ENCODE measurements around the gene DCHS1.

DCHS1 gene

GRCh38 chr11:6646918-6647679, 8.5 kb downstream of the DCHS1 start:
- no peak for TF ChIP-seq CTCF (IDR thresholded peaks at IDR 0.05; ENCODE audit: control insufficient read depth, extremely low read depth, insufficient read depth)
- no peak for DNase-seq (ENCODE audit: low read depth)
- H3K4me3 ChIP-seq (ENCODE audit: low read depth, low read length) = no peak overlapping the region

- no peak for TF ChIP-seq CTCF (IDR thresholded peaks at IDR 0.05; ENCODE audit: control insufficient read depth, extremely low read depth, insufficient read depth)
- H3K4me3 ChIP-seq (ENCODE audit: low read depth, low read length) = no peak overlapping the region
- DNase-seq (ENCODE audit: low read depth) = no peak
Measured at GRCh38 chr11:6646576-6646917, 9.1 kb downstream of the DCHS1 start.

- no peak for DNase-seq (ENCODE audit: low read depth)
- H3K4me3 ChIP-seq (ENCODE audit: low read depth, low read length) = no peak overlapping the region
- TF ChIP-seq CTCF (IDR thresholded peaks at IDR 0.05; ENCODE audit: control insufficient read depth, extremely low read depth, insufficient read depth) = no peak
Measured at GRCh38 chr11:6646071-6646470, 9.5 kb downstream of the DCHS1 start.

GRCh38 chr11:6642957-6643356, 12.7 kb downstream of the DCHS1 start:
- TF ChIP-seq CTCF (IDR thresholded peaks at IDR 0.05; ENCODE audit: control insufficient read depth, extremely low read depth, insufficient read depth) = no peak
- no peak for DNase-seq (ENCODE audit: low read depth)
- no peak overlapping the region for H3K4me3 ChIP-seq (ENCODE audit: low read depth, low read length)

- no peak overlapping the region for H3K4me3 ChIP-seq (ENCODE audit: low read depth, low read length)
- TF ChIP-seq CTCF (IDR thresholded peaks at IDR 0.05; ENCODE audit: control insufficient read depth, extremely low read depth, insufficient read depth) = no peak
- DNase-seq (ENCODE audit: low read depth) = no peak
Measured at GRCh38 chr11:6640985-6641701, 14.5 kb downstream of the DCHS1 start.

- TF ChIP-seq CTCF (IDR thresholded peaks at IDR 0.05; ENCODE audit: control insufficient read depth, extremely low read depth, insufficient read depth) = no peak
- DNase-seq (ENCODE audit: low read depth) = no peak
- no peak overlapping the region for H3K4me3 ChIP-seq (ENCODE audit: low read depth, low read length)
Measured at GRCh38 chr11:6640036-6640984, 15.3 kb downstream of the DCHS1 start.
